IMR-90 (cell line): Measurements from ENCODE around the gene ZNF549.

Experiments used
- CEBPB ChIP-seq: IDR thresholded peaks from 2 replicates; pipeline ENCODE4 v1.6.1; 2012; ENCODE audit warnings: low read depth, low read length, improper control_type of control experiment
- POLR2A ChIP-seq: IDR thresholded peaks from 2 replicates; pipeline ENCODE4 v1.6.1; 2012; ENCODE audit warnings: mild to moderate bottlenecking, low read depth, low read length
- RFX5 ChIP-seq: IDR thresholded peaks from 2 replicates; pipeline ENCODE4 v1.8.0; 2012; ENCODE audit warnings: low read depth, mild to moderate bottlenecking, low read length, moderate library complexity
- TF ChIP-seq, protein P1 (sequence below): conservative IDR thresholded peaks from 2 replicates; pipeline ENCODE4 v1.5.1; 2012; ENCODE audit warnings: mild to moderate bottlenecking, low read depth, low read length, improper control_type of control experiment

DNA sequence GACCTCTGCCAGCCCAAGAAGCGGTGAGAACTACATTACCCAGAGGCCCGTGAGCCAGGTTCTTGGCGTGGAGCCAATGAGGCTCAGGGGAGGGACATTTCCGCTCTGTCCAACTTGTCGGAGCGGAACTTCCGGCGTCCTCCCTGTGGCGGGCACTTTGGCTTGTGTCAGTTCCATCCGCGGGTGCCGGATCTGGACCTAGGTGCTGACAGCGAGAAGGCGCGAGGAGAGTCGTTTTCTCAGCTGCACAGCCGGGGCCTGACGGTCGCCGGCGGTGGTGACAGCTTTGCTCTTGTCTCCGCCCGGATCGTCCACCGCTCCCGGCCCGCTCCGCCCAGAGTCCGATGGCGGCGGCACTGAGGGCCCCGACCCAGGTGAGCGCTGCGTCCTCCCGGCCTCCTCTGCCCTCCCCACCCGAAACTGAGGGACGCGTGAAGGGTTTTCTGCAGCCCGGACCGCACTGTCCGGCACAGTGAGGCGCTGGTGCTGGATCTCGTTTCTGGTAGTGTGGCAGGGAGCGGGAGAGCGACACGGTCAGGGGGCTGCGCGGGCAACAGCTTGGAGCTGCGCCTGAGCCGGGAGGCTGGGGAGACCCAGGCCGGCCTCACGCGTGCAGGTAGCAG lies 72.7 kb downstream of the ZNF549 start, which contains the start of gene ZNF530:
- TF ChIP-seq, protein P1, sequence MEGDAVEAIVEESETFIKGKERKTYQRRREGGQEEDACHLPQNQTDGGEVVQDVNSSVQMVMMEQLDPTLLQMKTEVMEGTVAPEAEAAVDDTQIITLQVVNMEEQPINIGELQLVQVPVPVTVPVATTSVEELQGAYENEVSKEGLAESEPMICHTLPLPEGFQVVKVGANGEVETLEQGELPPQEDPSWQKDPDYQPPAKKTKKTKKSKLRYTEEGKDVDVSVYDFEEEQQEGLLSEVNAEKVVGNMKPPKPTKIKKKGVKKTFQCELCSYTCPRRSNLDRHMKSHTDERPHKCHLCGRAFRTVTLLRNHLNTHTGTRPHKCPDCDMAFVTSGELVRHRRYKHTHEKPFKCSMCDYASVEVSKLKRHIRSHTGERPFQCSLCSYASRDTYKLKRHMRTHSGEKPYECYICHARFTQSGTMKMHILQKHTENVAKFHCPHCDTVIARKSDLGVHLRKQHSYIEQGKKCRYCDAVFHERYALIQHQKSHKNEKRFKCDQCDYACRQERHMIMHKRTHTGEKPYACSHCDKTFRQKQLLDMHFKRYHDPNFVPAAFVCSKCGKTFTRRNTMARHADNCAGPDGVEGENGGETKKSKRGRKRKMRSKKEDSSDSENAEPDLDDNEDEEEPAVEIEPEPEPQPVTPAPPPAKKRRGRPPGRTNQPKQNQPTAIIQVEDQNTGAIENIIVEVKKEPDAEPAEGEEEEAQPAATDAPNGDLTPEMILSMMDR, result no peak
- TF ChIP-seq POLR2A (no peak), CEBPB (no peak), RFX5 (no peak)
